Skeletal muscle tissue (tissue), 4 donors: ENCODE data around the gene RAP1GDS1. TPM values are rescaled to one million over a fixed set of nuclear protein-coding genes. Genes with fewer than 3 reads are reported as not detected.
"Not testable (repeated sequence)": the region's sequence is repeated elsewhere in the genome, so short reads cannot be mapped to it uniquely, and the experiment has no call there.

Source experiments
- H3K27ac ChIP-seq: one replicate; pipeline ENCODE4 v1.7.0; 2013; ENCODE audit warnings: mild to moderate bottlenecking, low read depth, low read length, inconsistent platforms
- H3K27me3 ChIP-seq, 3 donors: one replicate each; pipeline ENCODE4 v1.7.0; 2013; ENCODE audit warnings: low read length in 3 of 3; ENCODE audit not compliant: control insufficient read depth in 3 of 3, insufficient read depth in 3 of 3
- H3K36me3 ChIP-seq, 3 donors: one replicate each; pipeline ENCODE4 v1.7.0; 2013; ENCODE audit warnings: low read length in 3 of 3; ENCODE audit not compliant: control insufficient read depth in 3 of 3, insufficient read depth in 3 of 3
- H3K4me1 ChIP-seq, 3 donors: one replicate each; pipeline ENCODE4 v1.7.0; 2013; ENCODE audit warnings: low read length in 3 of 3, mild to moderate bottlenecking in 3 of 3; ENCODE audit not compliant: control insufficient read depth in 3 of 3, insufficient read depth in 3 of 3
- H3K4me3 ChIP-seq, 3 donors: one replicate each; pipeline ENCODE4 v1.7.0; 2013; ENCODE audit warnings: low read length in 3 of 3
- H3K9ac ChIP-seq, 3 donors: one replicate each; pipeline ENCODE4 v1.7.0; 2013; ENCODE audit warnings: low read length in 3 of 3, mild to moderate bottlenecking in 3 of 3, moderate library complexity in 2 of 3, low read depth in 1 of 3
- H3K9me3 ChIP-seq, 3 donors: one replicate each; pipeline ENCODE4 v1.7.0; 2013; ENCODE audit warnings: low read length in 3 of 3; ENCODE audit not compliant: control insufficient read depth in 3 of 3
- total RNA-seq: library from RNA; depleted of rRNA; stranded (reverse); fragments of >200 nt; gene quantifications from one replicate; pipeline ENCODE4 v1.2.3, GENCODE V29; 2014
- donor health status: Osteomylitis.

RAP1GDS1 gene
- total RNA-seq, 1 donor from 2014 or later, result 27.7 TPM

GRCh38 chr4:98341309-98341708 is 80.1 kb downstream of the RAP1GDS1 start:
- Histone ChIP-seq H3K27ac (no peak overlapping the region), H3K9me3 (no peaks in the 10 kb centered on the region), H3K4me3 (no peak overlapping the region), H3K36me3 (peaks cover 0 to 2% (median 0%) of the 10 kb centered on the region in 3 donors), H3K9ac (no peak overlapping the region), H3K27me3 (no peaks in the 10 kb centered on the region), H3K4me1 (no peaks in the 10 kb centered on the region)

GRCh38 chr4:98343626-98344025 is 82.4 kb downstream of the RAP1GDS1 start:
- Histone ChIP-seq H3K27ac (no peak overlapping the region), H3K27me3 (no peaks in the 10 kb centered on the region), H3K4me3 (no peak overlapping the region), H3K36me3 (peaks cover 0 to 2% (median 0%) of the 10 kb centered on the region in 3 donors), H3K9me3 (no peaks in the 10 kb centered on the region), H3K9ac (no peak overlapping the region), H3K4me1 (no peaks in the 10 kb centered on the region)

GRCh38 chr4:98345838-98346237 is 84.7 kb downstream of the RAP1GDS1 start:
- Histone ChIP-seq H3K36me3 (peaks cover 0 to 2% (median 0%) of the 10 kb centered on the region in 3 donors), H3K27ac (no peak overlapping the region), H3K9ac (no peak overlapping the region), H3K4me3 (no peak overlapping the region), H3K9me3 (no peaks in the 10 kb centered on the region), H3K27me3 (no peaks in the 10 kb centered on the region), H3K4me1 (no peaks in the 10 kb centered on the region)

GRCh38 chr4:98352396-98352795 is 91.2 kb downstream of the RAP1GDS1 start:
- H3K4me1 ChIP-seq, result no peaks in the 10 kb centered on the region
- no peaks in the 10 kb centered on the region for H3K9me3 ChIP-seq
- peaks cover 0 to 3% (median 2%) of the 10 kb centered on the region in 3 donors for H3K36me3 ChIP-seq
- no peaks in the 10 kb centered on the region for H3K27me3 ChIP-seq
- no peak overlapping the region for H3K9ac ChIP-seq
- no peak overlapping the region for H3K4me3 ChIP-seq
- H3K27ac ChIP-seq, result no peak overlapping the region

GRCh38 chr4:98352940-98353339 is 91.8 kb downstream of the RAP1GDS1 start:
- Histone ChIP-seq H3K9me3 (no peaks in the 10 kb centered on the region), H3K4me3 (no peak overlapping the region), H3K27ac (no peak overlapping the region), H3K4me1 (no peaks in the 10 kb centered on the region), H3K27me3 (no peaks in the 10 kb centered on the region), H3K9ac (no peak overlapping the region), H3K36me3 (peaks cover 0 to 3% (median 2%) of the 10 kb centered on the region in 3 donors)

- Histone ChIP-seq H3K4me3 (no peak overlapping the region), H3K9ac (no peak overlapping the region), H3K4me1 (no peaks in the 10 kb centered on the region), H3K9me3 (no peaks in the 10 kb centered on the region), H3K27ac (no peak overlapping the region), H3K36me3 (no peaks in the 10 kb centered on the region), H3K27me3 (no peaks in the 10 kb centered on the region)
Measured at GRCh38 chr4:98358630-98359248, 97.6 kb downstream of the RAP1GDS1 start.

- Histone ChIP-seq H3K9me3 (no peaks in the 10 kb centered on the region), H3K9ac (no peak overlapping the region), H3K27me3 (no peaks in the 10 kb centered on the region), H3K36me3 (no peaks in the 10 kb centered on the region), H3K27ac (no peak overlapping the region), H3K4me3 (no peak overlapping the region), H3K4me1 (no peaks in the 10 kb centered on the region)
Measured at GRCh38 chr4:98359646-98360045, 98.5 kb downstream of the RAP1GDS1 start.

- H3K9ac ChIP-seq, result no peak overlapping the region
- H3K36me3 ChIP-seq, result peaks cover 0 to 7% (median 0%) of the 10 kb centered on the region in 3 donors
- H3K27me3 ChIP-seq, result no peaks in the 10 kb centered on the region
- H3K9me3 ChIP-seq, result no peaks in the 10 kb centered on the region
- no peaks in the 10 kb centered on the region for H3K4me1 ChIP-seq
- no peak overlapping the region for H3K4me3 ChIP-seq
- no peak overlapping the region for H3K27ac ChIP-seq
Measured at GRCh38 chr4:98363431-98363830, 102.2 kb downstream of the RAP1GDS1 start.

GRCh38 chr4:98366275-98366674 is 105.1 kb downstream of the RAP1GDS1 start:
- not testable (repeated sequence) for H3K27me3 ChIP-seq, H3K4me1 ChIP-seq, H3K27ac ChIP-seq, H3K36me3 ChIP-seq, H3K9ac ChIP-seq, H3K9me3 ChIP-seq, H3K4me3 ChIP-seq

GRCh38 chr4:98368000-98368399 is 106.8 kb downstream of the RAP1GDS1 start:
- not testable (repeated sequence) for H3K36me3 ChIP-seq, H3K4me1 ChIP-seq, H3K9ac ChIP-seq, H3K27ac ChIP-seq, H3K9me3 ChIP-seq, H3K4me3 ChIP-seq, H3K27me3 ChIP-seq
